Subcutaneous adipose tissue (tissue), 4 donors: ENCODE data around the gene PTPRC. TPM values are rescaled to one million over a fixed set of nuclear protein-coding genes. Genes with fewer than 3 reads are reported as not detected.

Experiments used
- CTCF ChIP-seq: fragments of 450-650 bp; IDR thresholded peaks from one replicate; pipeline ENCODE4 v1.5.1; 2016; ENCODE audit warnings: low read depth, mild to moderate bottlenecking, control low read depth, antibody characterized with exemption, moderate library complexity
- total RNA-seq, 4 donors: library from RNA; depleted of rRNA; stranded (reverse); fragments of >200 nt; gene quantifications; one replicate each; pipeline ENCODE4 v1.1.0, GENCODE V29; 2016

Gene PTPRC
- total RNA-seq, 4 donors from 2014 or later: 18.6 to 167 (median 59.8) TPM

GRCh38 chr1:198623752-198624647 lies 14.8 kb upstream of the PTPRC start:
- no peak for TF ChIP-seq CTCF

- no peak for TF ChIP-seq CTCF
Observed at GRCh38 chr1:198624648-198624980, 14.2 kb upstream of the PTPRC start.

GRCh38 chr1:198627436-198628066 lies 11.3 kb upstream of the PTPRC start:
- TF ChIP-seq CTCF: no peak

- no peak for TF ChIP-seq CTCF
Observed at GRCh38 chr1:198628067-198628455, 10.8 kb upstream of the PTPRC start.

GRCh38 chr1:198629610-198630009 lies 9.2 kb upstream of the PTPRC start:
- TF ChIP-seq CTCF: no peak

GRCh38 chr1:198630863-198631262 lies 8.0 kb upstream of the PTPRC start:
- no peak for TF ChIP-seq CTCF

GRCh38 chr1:198631292-198631691 lies 7.5 kb upstream of the PTPRC start:
- no peak for TF ChIP-seq CTCF
